ENCODE data around the gene FASTKD2.
A peak's percentile ranks its signal among the peaks of the same experiment; 100 is the strongest.

- TF ChIP-seq, protein P1, sequence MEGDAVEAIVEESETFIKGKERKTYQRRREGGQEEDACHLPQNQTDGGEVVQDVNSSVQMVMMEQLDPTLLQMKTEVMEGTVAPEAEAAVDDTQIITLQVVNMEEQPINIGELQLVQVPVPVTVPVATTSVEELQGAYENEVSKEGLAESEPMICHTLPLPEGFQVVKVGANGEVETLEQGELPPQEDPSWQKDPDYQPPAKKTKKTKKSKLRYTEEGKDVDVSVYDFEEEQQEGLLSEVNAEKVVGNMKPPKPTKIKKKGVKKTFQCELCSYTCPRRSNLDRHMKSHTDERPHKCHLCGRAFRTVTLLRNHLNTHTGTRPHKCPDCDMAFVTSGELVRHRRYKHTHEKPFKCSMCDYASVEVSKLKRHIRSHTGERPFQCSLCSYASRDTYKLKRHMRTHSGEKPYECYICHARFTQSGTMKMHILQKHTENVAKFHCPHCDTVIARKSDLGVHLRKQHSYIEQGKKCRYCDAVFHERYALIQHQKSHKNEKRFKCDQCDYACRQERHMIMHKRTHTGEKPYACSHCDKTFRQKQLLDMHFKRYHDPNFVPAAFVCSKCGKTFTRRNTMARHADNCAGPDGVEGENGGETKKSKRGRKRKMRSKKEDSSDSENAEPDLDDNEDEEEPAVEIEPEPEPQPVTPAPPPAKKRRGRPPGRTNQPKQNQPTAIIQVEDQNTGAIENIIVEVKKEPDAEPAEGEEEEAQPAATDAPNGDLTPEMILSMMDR (IDR thresholded peaks at IDR 0.05): peak in 10 of 12 donors; percentile 11 to 54 (median 32)
- TF ChIP-seq POLR2A (IDR thresholded peaks at IDR 0.05): no peak
These were observed 18.3 kb downstream of the FASTKD2 start for GRCh38 chr2:206783718-206784117.

Measured in heart left ventricle (tissue), 13 donors.